C4-2B (cell line): ENCODE data around the gene INCENP.
A peak's percentile ranks its signal among the peaks of the same experiment; 100 is the strongest.

Experiments
- H3K27ac ChIP-seq: fragments of 450-650 bp; 2 replicates; pipeline ENCODE4 v1.5.1; 2017
- CTCF ChIP-seq: fragments of 450-650 bp; conservative IDR thresholded peaks from 2 replicates; pipeline ENCODE4 v1.5.1; 2017; ENCODE audit warnings: mild to moderate bottlenecking
- ZFX ChIP-seq: fragments of 450-650 bp; IDR thresholded peaks from 2 replicates; pipeline ENCODE4 v1.6.1; 2017

The INCENP gene

GRCh38 chr11:62088331-62088933, 35.4 kb upstream of the INCENP start:
- no peak overlapping the region for H3K27ac ChIP-seq
- TF ChIP-seq ZFX (no peak), CTCF (no peak)

- TF ChIP-seq CTCF: no peak
- TF ChIP-seq ZFX: no peak
- no peak overlapping the region for H3K27ac ChIP-seq
Measured at GRCh38 chr11:62103141-62103540, 20.7 kb upstream of the INCENP start.

- H3K27ac ChIP-seq: no peak overlapping the region
- no peak for TF ChIP-seq CTCF
- TF ChIP-seq ZFX: no peak
Measured at GRCh38 chr11:62103986-62104385, 19.8 kb upstream of the INCENP start.

GRCh38 chr11:62104816-62105653, 18.8 kb upstream of the INCENP start:
- H3K27ac ChIP-seq: no peak overlapping the region

GRCh38 chr11:62105667-62106191, 18.1 kb upstream of the INCENP start:
- H3K27ac ChIP-seq: no peak overlapping the region
- TF ChIP-seq ZFX (no peak), CTCF (no peak)

More at GRCh38 chr11:62104816-62105653, 18.8 kb upstream of the INCENP start:
- TF ChIP-seq CTCF (no peak), ZFX (no peak)

- TF ChIP-seq ZFX: no peak
- peak; percentile 93 for TF ChIP-seq CTCF
- H3K27ac ChIP-seq: no peak overlapping the region
Measured at GRCh38 chr11:62108017-62108750, 15.6 kb upstream of the INCENP start.
